ENCODE measurements around the gene ASCL2.

DNA sequence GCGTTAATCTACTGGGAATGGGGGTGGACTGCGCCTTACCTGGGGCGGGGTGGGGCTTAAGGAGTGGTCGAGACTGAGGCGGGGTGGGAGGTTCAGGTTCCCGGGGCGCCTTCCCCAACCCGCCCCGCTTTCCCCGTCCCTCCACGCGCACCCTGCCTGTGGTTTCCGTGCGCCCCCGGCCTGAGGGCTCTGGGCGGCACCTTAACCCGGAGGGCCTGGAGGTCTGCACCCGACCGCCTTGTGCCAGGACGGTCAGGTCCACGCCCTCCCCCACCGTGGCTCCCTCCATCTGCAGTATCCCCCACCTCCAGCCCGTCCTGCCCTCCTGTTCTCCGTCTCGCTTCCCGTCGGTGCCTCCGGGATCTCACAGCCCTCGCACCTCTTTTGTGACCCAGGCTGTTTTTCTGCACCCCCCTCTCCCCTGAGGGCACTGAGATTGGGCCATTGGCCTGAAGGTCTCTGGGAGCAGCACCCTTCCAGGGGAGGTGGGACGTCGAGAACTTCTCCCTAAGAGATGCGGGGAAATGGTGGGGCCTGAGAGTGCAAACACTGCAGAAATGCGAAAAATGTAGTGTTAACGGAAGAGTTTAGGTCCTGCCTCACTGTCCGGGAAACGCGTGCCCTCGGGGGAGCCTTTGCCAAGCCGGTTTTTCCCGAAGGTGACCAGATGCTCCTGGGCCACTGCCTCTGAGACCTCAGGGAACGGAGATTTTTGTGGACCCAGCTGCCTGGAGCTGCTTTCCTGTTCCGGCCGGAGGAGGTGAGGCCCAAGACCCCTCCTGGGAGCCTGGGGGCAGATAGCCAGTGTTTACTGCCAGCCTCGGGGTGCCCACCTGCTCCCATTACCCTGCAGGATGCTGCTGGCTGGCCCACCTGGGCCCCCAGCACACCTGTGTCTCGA lies 1.2 kb upstream of the ASCL2 start:
- TF ChIP-seq, protein P1, sequence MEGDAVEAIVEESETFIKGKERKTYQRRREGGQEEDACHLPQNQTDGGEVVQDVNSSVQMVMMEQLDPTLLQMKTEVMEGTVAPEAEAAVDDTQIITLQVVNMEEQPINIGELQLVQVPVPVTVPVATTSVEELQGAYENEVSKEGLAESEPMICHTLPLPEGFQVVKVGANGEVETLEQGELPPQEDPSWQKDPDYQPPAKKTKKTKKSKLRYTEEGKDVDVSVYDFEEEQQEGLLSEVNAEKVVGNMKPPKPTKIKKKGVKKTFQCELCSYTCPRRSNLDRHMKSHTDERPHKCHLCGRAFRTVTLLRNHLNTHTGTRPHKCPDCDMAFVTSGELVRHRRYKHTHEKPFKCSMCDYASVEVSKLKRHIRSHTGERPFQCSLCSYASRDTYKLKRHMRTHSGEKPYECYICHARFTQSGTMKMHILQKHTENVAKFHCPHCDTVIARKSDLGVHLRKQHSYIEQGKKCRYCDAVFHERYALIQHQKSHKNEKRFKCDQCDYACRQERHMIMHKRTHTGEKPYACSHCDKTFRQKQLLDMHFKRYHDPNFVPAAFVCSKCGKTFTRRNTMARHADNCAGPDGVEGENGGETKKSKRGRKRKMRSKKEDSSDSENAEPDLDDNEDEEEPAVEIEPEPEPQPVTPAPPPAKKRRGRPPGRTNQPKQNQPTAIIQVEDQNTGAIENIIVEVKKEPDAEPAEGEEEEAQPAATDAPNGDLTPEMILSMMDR (IDR thresholded peaks at IDR 0.05): no peak
- no peak for TF ChIP-seq EP300 (IDR thresholded peaks at IDR 0.05; ENCODE audit: low read depth)
